ENCODE results near the gene CMBL.

Gene CMBL

GRCh38 chr5:10244342-10244944 is 63.3 kb downstream of the CMBL start:
- no peak for TF ChIP-seq CTCF (IDR thresholded peaks at IDR 0.05; ENCODE audit: low read depth, low read length, missing control alignments)
- H3K4me3 ChIP-seq (ENCODE audit: low read depth, low read length), result no peak overlapping the region
- DNase-seq (ENCODE audit: low read depth), result no peak

- DNase-seq (ENCODE audit: low read depth), result no peak
- no peak for TF ChIP-seq CTCF (IDR thresholded peaks at IDR 0.05; ENCODE audit: low read depth, low read length, missing control alignments)
- no peak overlapping the region for H3K4me3 ChIP-seq (ENCODE audit: low read depth, low read length)
Measured at GRCh38 chr5:10243660-10244240, 64.0 kb downstream of the CMBL start.

- no peak for TF ChIP-seq CTCF (IDR thresholded peaks at IDR 0.05; ENCODE audit: low read depth, low read length, missing control alignments)
- H3K4me3 ChIP-seq (ENCODE audit: low read depth, low read length), result no peak overlapping the region
- no peak for DNase-seq (ENCODE audit: low read depth)
Measured at GRCh38 chr5:10235350-10235749, 72.4 kb downstream of the CMBL start.

GRCh38 chr5:10233505-10233904 is 74.2 kb downstream of the CMBL start:
- TF ChIP-seq CTCF (IDR thresholded peaks at IDR 0.05; ENCODE audit: low read depth, low read length, missing control alignments), result no peak
- no peak overlapping the region for H3K4me3 ChIP-seq (ENCODE audit: low read depth, low read length)
- DNase-seq (ENCODE audit: low read depth), result no peak

- no peak for TF ChIP-seq CTCF (IDR thresholded peaks at IDR 0.05; ENCODE audit: low read depth, low read length, missing control alignments)
- H3K4me3 ChIP-seq (ENCODE audit: low read depth, low read length), result no peak overlapping the region
- no peak for DNase-seq (ENCODE audit: low read depth)
Measured at GRCh38 chr5:10233011-10233410, 74.7 kb downstream of the CMBL start.

- DNase-seq (ENCODE audit: low read depth), result no peak
- no peak for TF ChIP-seq CTCF (IDR thresholded peaks at IDR 0.05; ENCODE audit: low read depth, low read length, missing control alignments)
- H3K4me3 ChIP-seq (ENCODE audit: low read depth, low read length), result no peak overlapping the region
Measured at GRCh38 chr5:10232386-10232785, 75.3 kb downstream of the CMBL start.
